ENCODE data around the gene PTGER2. TPM values are rescaled to one million over a fixed set of nuclear protein-coding genes. Genes with fewer than 3 reads are reported as not detected.
A peak's percentile ranks its signal among the peaks of the same experiment; 100 is the strongest.

The PTGER2 gene
- total RNA-seq, 2 donors from 2014 or later: 3.3 to 4.3 TPM

DNA sequence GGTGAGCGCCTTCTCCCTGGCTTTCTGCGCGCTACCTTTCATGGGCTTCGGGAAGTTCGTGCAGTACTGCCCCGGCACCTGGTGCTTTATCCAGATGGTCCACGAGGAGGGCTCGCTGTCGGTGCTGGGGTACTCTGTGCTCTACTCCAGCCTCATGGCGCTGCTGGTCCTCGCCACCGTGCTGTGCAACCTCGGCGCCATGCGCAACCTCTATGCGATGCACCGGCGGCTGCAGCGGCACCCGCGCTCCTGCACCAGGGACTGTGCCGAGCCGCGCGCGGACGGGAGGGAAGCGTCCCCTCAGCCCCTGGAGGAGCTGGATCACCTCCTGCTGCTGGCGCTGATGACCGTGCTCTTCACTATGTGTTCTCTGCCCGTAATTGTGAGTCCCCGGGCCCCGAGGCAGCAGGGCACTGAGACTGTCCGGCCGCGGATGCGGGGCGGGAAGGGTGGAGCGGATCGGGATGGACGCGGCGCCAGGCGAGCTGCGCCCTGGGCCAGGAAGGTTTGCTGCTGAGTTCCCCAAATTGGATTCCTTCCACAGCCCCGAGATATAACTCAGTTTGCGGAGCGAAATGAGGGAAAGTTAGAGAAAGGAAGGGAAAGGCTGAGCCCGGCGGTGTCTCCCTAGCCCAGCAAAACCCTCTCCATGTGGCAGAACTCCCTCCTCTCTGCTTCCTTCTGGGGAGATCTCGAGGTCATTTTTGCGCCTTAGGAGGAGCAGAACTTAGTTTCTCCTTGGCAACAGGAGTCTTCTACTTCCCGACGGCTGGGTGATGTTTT is 45.6 kb upstream of the PTGER2 start:
- H3K4me1 ChIP-seq (ENCODE audit: control insufficient read depth in 1 of 2, low read depth in 2 of 2): peaks cover 0 to 19% of the 10 kb centered on the region in 2 donors
- H3K4me3 ChIP-seq: peak overlapping the region; percentile 65
- no peak overlapping the region for H3K27ac ChIP-seq
- no peaks in the 10 kb centered on the region for H3K36me3 ChIP-seq
- H3K9me3 ChIP-seq: no peaks in the 10 kb centered on the region
- ATAC-seq (ENCODE audit: insufficient number of reproducible peaks, low FRiP score, low read depth) (no peak), DNase-seq (ENCODE audit: low spot score) (no peak)
- no peaks in the 10 kb centered on the region for H3K27me3 ChIP-seq (replicated peaks; ENCODE audit: insufficient read depth)
- no peak for TF ChIP-seq CTCF (IDR thresholded peaks at IDR 0.05)

GRCh38 chr14:52269100-52269499 is 45.0 kb upstream of the PTGER2 start:
- ATAC-seq (ENCODE audit: insufficient number of reproducible peaks, low FRiP score, low read depth) (no peak), DNase-seq (ENCODE audit: low spot score) (no peak)
- TF ChIP-seq CTCF (IDR thresholded peaks at IDR 0.05): no peak
- Histone ChIP-seq H3K4me1 (ENCODE audit: control insufficient read depth in 1 of 2, low read depth in 2 of 2) (peaks cover 0 to 19% of the 10 kb centered on the region in 2 donors), H3K27ac (no peak overlapping the region), H3K4me3 (peak overlapping the region; percentile 65), H3K36me3 (no peaks in the 10 kb centered on the region), H3K27me3 (replicated peaks; ENCODE audit: insufficient read depth) (no peaks in the 10 kb centered on the region), H3K9me3 (no peaks in the 10 kb centered on the region)

DNA sequence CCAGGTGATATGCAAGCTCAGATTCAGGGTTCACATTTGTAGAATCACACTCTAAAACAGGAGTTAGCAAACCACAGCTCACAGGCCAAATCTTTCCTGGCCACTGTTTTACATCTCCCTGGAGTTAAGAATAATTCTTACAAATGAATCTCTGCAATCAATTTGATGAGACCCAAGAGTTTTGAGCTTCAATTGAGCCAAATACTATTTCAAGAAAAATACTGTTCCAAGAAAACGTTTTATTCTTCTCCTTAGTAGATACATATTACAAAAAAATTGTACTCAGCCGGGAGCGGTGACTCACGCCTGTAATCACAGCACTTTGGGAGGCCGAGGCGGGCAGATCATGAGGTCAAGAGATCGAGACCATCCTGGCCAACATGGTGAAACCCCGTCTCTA is 44.1 kb upstream of the PTGER2 start:
- Histone ChIP-seq H3K36me3 (no peaks in the 10 kb centered on the region), H3K4me1 (ENCODE audit: control insufficient read depth in 1 of 2, low read depth in 2 of 2) (peaks cover 0 to 19% of the 10 kb centered on the region in 2 donors), H3K27me3 (replicated peaks; ENCODE audit: insufficient read depth) (no peaks in the 10 kb centered on the region), H3K9me3 (no peaks in the 10 kb centered on the region), H3K27ac (no peak overlapping the region), H3K4me3 (no peak overlapping the region)
- ATAC-seq (ENCODE audit: insufficient number of reproducible peaks, low FRiP score, low read depth): no peak
- DNase-seq (ENCODE audit: low spot score): no peak
- no peak for TF ChIP-seq CTCF (IDR thresholded peaks at IDR 0.05)

DNA sequence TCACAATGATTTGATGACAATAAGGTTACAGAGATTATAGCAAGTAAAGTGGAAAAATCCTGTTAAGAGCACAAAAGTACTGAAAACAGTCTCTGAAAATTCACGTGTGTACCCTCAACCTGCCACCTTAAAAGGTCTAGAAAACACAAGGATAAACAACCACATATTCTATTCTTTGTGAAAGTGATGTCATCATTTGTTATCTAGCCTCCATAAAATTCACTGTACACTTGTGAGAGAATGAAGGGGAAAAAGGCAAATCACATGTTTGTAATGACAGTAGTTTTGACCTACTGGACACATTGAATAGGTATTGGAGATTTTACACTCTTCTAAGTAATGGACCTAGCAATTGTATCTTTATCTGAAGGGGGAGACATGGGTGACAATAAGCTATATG is 42.6 kb upstream of the PTGER2 start:
- DNase-seq (ENCODE audit: low spot score): no peak
- Histone ChIP-seq H3K27ac (no peak overlapping the region), H3K4me3 (no peak overlapping the region), H3K27me3 (replicated peaks; ENCODE audit: insufficient read depth) (no peaks in the 10 kb centered on the region), H3K36me3 (no peaks in the 10 kb centered on the region), H3K4me1 (ENCODE audit: control insufficient read depth in 1 of 2, low read depth in 2 of 2) (peaks cover 0 to 18% of the 10 kb centered on the region in 2 donors), H3K9me3 (no peaks in the 10 kb centered on the region)
- no peak for TF ChIP-seq CTCF (IDR thresholded peaks at IDR 0.05)
- no peak for ATAC-seq (ENCODE audit: insufficient number of reproducible peaks, low FRiP score, low read depth)

DNA sequence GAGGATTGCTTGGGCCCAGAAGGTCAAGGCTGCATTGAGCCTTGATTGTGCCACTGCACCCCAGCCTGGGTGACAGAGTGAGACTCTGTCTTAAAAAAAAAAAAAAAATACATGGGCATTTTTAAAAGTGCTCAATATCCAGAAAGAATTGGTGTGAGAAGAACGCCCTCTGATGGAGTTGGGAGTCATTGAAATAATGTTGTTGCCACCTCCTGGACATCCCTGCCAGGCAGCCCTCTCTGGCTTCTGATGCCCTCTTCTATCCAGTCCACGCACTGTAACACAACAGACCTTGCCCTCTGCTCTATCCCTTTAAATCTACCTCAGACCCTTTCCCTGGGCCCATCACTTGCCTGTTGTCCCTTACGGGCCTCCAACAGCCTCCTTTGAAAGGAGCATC is 41.7 kb upstream of the PTGER2 start:
- no peak for ATAC-seq (ENCODE audit: insufficient number of reproducible peaks, low FRiP score, low read depth)
- H3K36me3 ChIP-seq: no peaks in the 10 kb centered on the region
- no peak for DNase-seq (ENCODE audit: low spot score)
- H3K4me3 ChIP-seq: no peak overlapping the region
- no peak for TF ChIP-seq CTCF (IDR thresholded peaks at IDR 0.05)
- no peak overlapping the region for H3K27ac ChIP-seq
- H3K4me1 ChIP-seq (ENCODE audit: control insufficient read depth in 1 of 2, low read depth in 2 of 2): peaks cover 0 to 10% of the 10 kb centered on the region in 2 donors
- no peaks in the 10 kb centered on the region for H3K27me3 ChIP-seq (replicated peaks; ENCODE audit: insufficient read depth)
- no peaks in the 10 kb centered on the region for H3K9me3 ChIP-seq

Measured in thoracic aorta (tissue), 2 donors.